ENCODE data around the gene HABP2.

The HABP2 gene

GRCh38 chr10:113620511-113620910, 67.7 kb downstream of the HABP2 start:
- TF ChIP-seq CTCF (conservative IDR thresholded peaks at IDR 0.05; ENCODE audit: low read depth): no peak
- no peak overlapping the region for H3K27ac ChIP-seq
- ChIA-PET CTCF (no interaction called here), POLR2A (ENCODE audit: low non-redundant PET) (no interaction called here)
- DNase-seq (ENCODE audit: low spot score): no peak

- no peak for TF ChIP-seq CTCF (conservative IDR thresholded peaks at IDR 0.05; ENCODE audit: low read depth)
- H3K27ac ChIP-seq: no peak overlapping the region
- no peak for DNase-seq (ENCODE audit: low spot score)
- ChIA-PET POLR2A (ENCODE audit: low non-redundant PET) (no interaction called here), CTCF (no interaction called here)
These were observed 68.1 kb downstream of the HABP2 start for GRCh38 chr10:113620936-113621335.

GRCh38 chr10:113621799-113622198, 68.9 kb downstream of the HABP2 start:
- ChIA-PET POLR2A (ENCODE audit: low non-redundant PET) (no interaction called here), CTCF (no interaction called here)
- no peak for TF ChIP-seq CTCF (conservative IDR thresholded peaks at IDR 0.05; ENCODE audit: low read depth)
- DNase-seq (ENCODE audit: low spot score): no peak
- H3K27ac ChIP-seq: no peak overlapping the region

- DNase-seq (ENCODE audit: low spot score): no peak
- H3K27ac ChIP-seq: no peak overlapping the region
- TF ChIP-seq CTCF (conservative IDR thresholded peaks at IDR 0.05; ENCODE audit: low read depth): no peak
- POLR2A ChIA-PET (ENCODE audit: low non-redundant PET): no interaction called here
- CTCF ChIA-PET: interaction anchor here (0.7 kb wide), 1 partner anchor 250 kb away, joined by 3 read pairs; no protein-coding TSS in a partner anchor
These were observed 70.0 kb downstream of the HABP2 start for GRCh38 chr10:113622831-113623230.

- no peak overlapping the region for H3K27ac ChIP-seq
- no peak for DNase-seq (ENCODE audit: low spot score)
- no peak for TF ChIP-seq CTCF (conservative IDR thresholded peaks at IDR 0.05; ENCODE audit: low read depth)
- CTCF ChIA-PET: interaction anchor here (0.6 kb wide), 1 partner anchor 13 kb away, joined by 3 read pairs; no protein-coding TSS in a partner anchor
- POLR2A ChIA-PET (ENCODE audit: low non-redundant PET): no interaction called here
These were observed 72.8 kb downstream of the HABP2 start for GRCh38 chr10:113625461-113626186.

- DNase-seq (ENCODE audit: low spot score): no peak
- TF ChIP-seq CTCF (conservative IDR thresholded peaks at IDR 0.05; ENCODE audit: low read depth): no peak
- POLR2A ChIA-PET (ENCODE audit: low non-redundant PET): no interaction called here
- CTCF ChIA-PET: no interaction called here
- H3K27ac ChIP-seq: no peak overlapping the region
These were observed 74.0 kb downstream of the HABP2 start for GRCh38 chr10:113626809-113627355.
